ENCODE measurements around the gene FGF18.
"Not testable (repeated sequence)": the region's sequence is repeated elsewhere in the genome, so short reads cannot be mapped to it uniquely, and the experiment has no call there.

Gene FGF18

GRCh38 chr5:171409164-171410136 lies 10.0 kb upstream of the FGF18 start:
- Histone ChIP-seq H3K27ac (no peak overlapping the region), H3K4me1 (peaks cover 0 to 26% (median 19%) of the 10 kb centered on the region in 10 experiments; a peak in 13 of 20 replicates), H3K36me3 (peaks cover 94 to 99% (median 98%) of the 10 kb centered on the region in 11 experiments), H3K27me3 (no peaks in the 10 kb centered on the region), H3K4me2 (no peak overlapping the region), H4K20me1 (peaks cover 97 to 100% (median 99%) of the 10 kb centered on the region in 11 experiments), H3K4me3 (no peak overlapping the region), H3K9ac (no peak overlapping the region; a peak in 1 of 22 replicates), H3K9me3 (replicated peaks in 1 of 11) (no peaks in the 10 kb centered on the region)
- no peak for TF ChIP-seq Cebpa-rat (IDR thresholded peaks at IDR 0.05)

- Histone ChIP-seq H3K4me1 (peaks cover 0 to 25% (median 19%) of the 10 kb centered on the region in 10 experiments; a peak in 13 of 20 replicates), H3K36me3 (peaks cover 89 to 98% (median 94%) of the 10 kb centered on the region in 11 experiments), H3K9me3 (replicated peaks in 1 of 11) (no peaks in the 10 kb centered on the region), H3K4me3 (no peak overlapping the region), H4K20me1 (peaks cover 95 to 100% (median 100%) of the 10 kb centered on the region in 11 experiments), H3K4me2 (no peak overlapping the region), H3K9ac (no peak overlapping the region; a peak in 1 of 22 replicates), H3K27ac (no peak overlapping the region), H3K27me3 (no peaks in the 10 kb centered on the region)
- no peak for TF ChIP-seq Cebpa-rat (IDR thresholded peaks at IDR 0.05)
Measured at GRCh38 chr5:171410181-171410580, 9.3 kb upstream of the FGF18 start.

- Histone ChIP-seq H4K20me1 (peaks cover 83 to 100% (median 100%) of the 10 kb centered on the region in 11 experiments), H3K27me3 (no peaks in the 10 kb centered on the region), H3K4me2 (no peak overlapping the region), H3K9ac (no peak overlapping the region), H3K4me1 (peaks cover 0 to 9% (median 4%) of the 10 kb centered on the region in 10 experiments; a peak in 9 of 20 replicates), H3K27ac (no peak overlapping the region), H3K4me3 (no peak overlapping the region), H3K9me3 (replicated peaks in 1 of 11) (no peaks in the 10 kb centered on the region), H3K36me3 (peaks cover 71 to 85% (median 74%) of the 10 kb centered on the region in 11 experiments)
- TF ChIP-seq Cebpa-rat (IDR thresholded peaks at IDR 0.05), result no peak
Measured at GRCh38 chr5:171412186-171412585, 7.3 kb upstream of the FGF18 start.

- Histone ChIP-seq H3K27ac (no peak overlapping the region), H4K20me1 (peaks cover 82 to 100% (median 100%) of the 10 kb centered on the region in 11 experiments), H3K9ac (no peak overlapping the region), H3K36me3 (peaks cover 60 to 73% (median 63%) of the 10 kb centered on the region in 11 experiments), H3K4me2 (no peak overlapping the region), H3K4me1 (peaks cover 3 to 7% (median 3%) of the 10 kb centered on the region in 10 experiments; a peak in 17 of 20 replicates), H3K9me3 (replicated peaks in 1 of 11) (no peaks in the 10 kb centered on the region), H3K27me3 (no peaks in the 10 kb centered on the region), H3K4me3 (no peak overlapping the region)
- TF ChIP-seq Cebpa-rat (IDR thresholded peaks at IDR 0.05), result no peak
Measured at GRCh38 chr5:171413153-171413910, 6.1 kb upstream of the FGF18 start.

- not testable (repeated sequence) for H3K27ac ChIP-seq; H3K9me3 ChIP-seq (replicated peaks in 1 of 11); H3K27me3 ChIP-seq; H3K4me2 ChIP-seq; H3K4me3 ChIP-seq; H3K9ac ChIP-seq
- Histone ChIP-seq H3K4me1 (peaks cover 6 to 11% (median 10%) of the 10 kb centered on the region in 10 experiments; a peak in 17 of 20 replicates), H4K20me1 (peaks cover 80 to 100% (median 100%) of the 10 kb centered on the region in 11 experiments), H3K36me3 (peaks cover 53 to 67% (median 56%) of the 10 kb centered on the region in 11 experiments)
Measured at GRCh38 chr5:171413993-171414392, 5.5 kb upstream of the FGF18 start.

- peaks cover 71 to 100% (median 99%) of the 10 kb centered on the region in 11 experiments for H4K20me1 ChIP-seq
Measured at GRCh38 chr5:171415115-171415730, 4.2 kb upstream of the FGF18 start.

GRCh38 chr5:171416160-171417049 lies 3.0 kb upstream of the FGF18 start:
- no peak for TF ChIP-seq Cebpa-rat (IDR thresholded peaks at IDR 0.05)
- Histone ChIP-seq H3K27ac (no peak overlapping the region), H3K27me3 (peaks cover 18 to 26% (median 20%) of the 10 kb centered on the region in 11 experiments), H3K9me3 (replicated peaks in 1 of 11) (no peaks in the 10 kb centered on the region), H3K36me3 (peaks cover 31 to 42% (median 34%) of the 10 kb centered on the region in 11 experiments), H3K4me3 (no peak overlapping the region), H3K4me2 (no peak overlapping the region), H3K4me1 (peaks cover 22 to 28% (median 24%) of the 10 kb centered on the region in 10 experiments), H3K9ac (no peak overlapping the region), H4K20me1 (peaks cover 60 to 100% (median 99%) of the 10 kb centered on the region in 11 experiments)

More at GRCh38 chr5:171415115-171415730, 4.2 kb upstream of the FGF18 start:
- Histone ChIP-seq H3K4me2 (no peak overlapping the region), H3K4me1 (peaks cover 12 to 18% (median 15%) of the 10 kb centered on the region in 10 experiments; a peak in 19 of 20 replicates), H3K27me3 (peaks cover 6 to 14% (median 8%) of the 10 kb centered on the region in 11 experiments), H3K36me3 (peaks cover 42 to 54% (median 44%) of the 10 kb centered on the region in 11 experiments), H3K9me3 (replicated peaks in 1 of 11) (no peaks in the 10 kb centered on the region), H3K9ac (no peak overlapping the region), H3K4me3 (no peak overlapping the region), H3K27ac (no peak overlapping the region)
- no peak for TF ChIP-seq Cebpa-rat (IDR thresholded peaks at IDR 0.05)
